Heart left ventricle (tissue), 13 donors: ENCODE measurements around the gene PHACTR3.

Source experiments
- POLR2A ChIP-seq, 2 donors: fragments of 450-650 bp; IDR thresholded peaks; one replicate each; pipeline ENCODE4 v1.6.1; 2017; ENCODE audit warnings: antibody characterized with exemption in 2 of 2, mild to moderate bottlenecking in 2 of 2, moderate library complexity in 2 of 2
- TF ChIP-seq, protein P1 (sequence below), 12 donors: fragments of 200-600 bp; sonication (generic) in 4 of 12; IDR thresholded peaks; one replicate each; pipeline versions ENCODE4 v1.5.0 to v1.8.0; 2018 to 2022; ENCODE audit warnings: antibody characterized with exemption in 12 of 12, mild to moderate bottlenecking in 5 of 12
- donor health status: ischemic (EF 13 %, LVEDD 7.1; RV severe dilation, severe dysfunction).
- donor health status: DM: no; HTN: yes; CAD: no.
- donor health status: DM: no; HTN: no; CAD: no.
- donor health status: ischemic (EF 25% LVEDD 6.9; RV normal size, moderate dysfunction).
- donor health status: ischemic (EF 25% LVEDD 5.7; RV mildly dilated, moderate dysfunction).
- donor health status: ischemic (EF 35%, LVEDD 5.7; RV mildly dilated, moderate dysfunction).
- donor health status: nonischemic (EF 11% LVEDD 7.7; RV severe dilation, severe dysfunction).
- donor health status: DM: yes; HTN: yes; CAD: no.
- donor health status: PGD.
- donor health status: ischemic (EF 29% LVEDD 5.4; RV normal size, mild dysfunction).
- donor health status: nonischemic (EF 23%, LVEDD 6.1; RV moderate dilation, normal function).

DNA sequence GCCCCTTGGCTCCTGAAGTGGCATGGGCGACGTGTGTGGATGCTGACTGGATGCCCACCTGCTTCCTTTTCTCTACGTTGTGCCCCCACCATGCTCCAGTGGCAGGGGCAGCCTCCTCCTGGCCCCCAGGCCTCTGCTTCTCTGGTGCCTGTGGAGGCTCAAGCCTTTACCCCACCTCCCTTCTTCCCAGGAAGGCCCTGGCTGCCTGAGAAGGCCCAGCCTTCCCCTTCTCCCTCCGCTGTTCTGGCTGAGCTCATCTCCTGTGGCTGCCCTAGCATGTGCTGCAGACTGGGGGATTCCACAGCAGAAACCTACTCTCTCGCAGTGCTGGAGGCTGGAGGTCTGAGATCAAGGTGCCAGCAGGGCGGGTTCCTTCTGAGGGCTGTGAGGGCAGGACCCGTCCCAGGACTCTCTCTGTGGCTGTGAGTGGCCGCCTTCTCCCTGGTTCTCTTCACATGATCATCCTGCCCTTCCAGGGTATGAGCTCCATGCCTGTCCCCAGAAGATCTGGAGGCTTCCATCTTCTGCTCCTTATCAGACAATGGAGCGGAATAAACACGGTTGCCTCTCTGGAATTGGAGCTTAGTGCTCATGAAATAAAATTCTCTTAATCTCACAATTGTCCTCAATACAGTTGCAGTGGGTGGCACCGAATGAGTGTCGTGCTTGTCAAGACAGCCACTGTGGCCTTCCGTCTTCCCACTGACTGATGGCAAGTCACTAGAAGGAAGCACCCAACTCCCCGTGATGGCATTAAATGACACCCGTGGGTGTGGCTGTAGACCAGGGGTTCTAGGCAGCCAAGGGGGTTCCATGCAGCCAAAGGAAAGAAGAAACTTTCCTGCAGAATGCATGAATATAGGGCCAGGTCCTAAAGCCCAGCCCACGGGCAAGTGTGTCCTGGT is 25.1 kb downstream of the PHACTR3 start:
- TF ChIP-seq POLR2A (IDR thresholded peaks at IDR 0.05): no peak
- TF ChIP-seq, protein P1, sequence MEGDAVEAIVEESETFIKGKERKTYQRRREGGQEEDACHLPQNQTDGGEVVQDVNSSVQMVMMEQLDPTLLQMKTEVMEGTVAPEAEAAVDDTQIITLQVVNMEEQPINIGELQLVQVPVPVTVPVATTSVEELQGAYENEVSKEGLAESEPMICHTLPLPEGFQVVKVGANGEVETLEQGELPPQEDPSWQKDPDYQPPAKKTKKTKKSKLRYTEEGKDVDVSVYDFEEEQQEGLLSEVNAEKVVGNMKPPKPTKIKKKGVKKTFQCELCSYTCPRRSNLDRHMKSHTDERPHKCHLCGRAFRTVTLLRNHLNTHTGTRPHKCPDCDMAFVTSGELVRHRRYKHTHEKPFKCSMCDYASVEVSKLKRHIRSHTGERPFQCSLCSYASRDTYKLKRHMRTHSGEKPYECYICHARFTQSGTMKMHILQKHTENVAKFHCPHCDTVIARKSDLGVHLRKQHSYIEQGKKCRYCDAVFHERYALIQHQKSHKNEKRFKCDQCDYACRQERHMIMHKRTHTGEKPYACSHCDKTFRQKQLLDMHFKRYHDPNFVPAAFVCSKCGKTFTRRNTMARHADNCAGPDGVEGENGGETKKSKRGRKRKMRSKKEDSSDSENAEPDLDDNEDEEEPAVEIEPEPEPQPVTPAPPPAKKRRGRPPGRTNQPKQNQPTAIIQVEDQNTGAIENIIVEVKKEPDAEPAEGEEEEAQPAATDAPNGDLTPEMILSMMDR (IDR thresholded peaks at IDR 0.05): no peak
